Endodermal cell (in vitro differentiated cells): Measurements from ENCODE around the gene ARHGEF3. TPM values are rescaled to one million over a fixed set of nuclear protein-coding genes. Genes with fewer than 3 reads are reported as not detected.

Experiments
- DNase-seq: peaks from one replicate; pipeline ENCODE4 v3.0.0-alpha.2; 2017
- H3K27ac ChIP-seq: 2 replicates; pipeline ENCODE4 v1.5.1; 2013; ENCODE audit warnings: mild to moderate bottlenecking, low read depth, low read length, moderate library complexity
- H3K27me3 ChIP-seq: 2 replicates; pipeline ENCODE4 v1.6.1; 2013; ENCODE audit warnings: mild to moderate bottlenecking, low read length, moderate library complexity; ENCODE audit not compliant: insufficient read depth, control insufficient read depth, poor library complexity, severe bottlenecking
- H3K36me3 ChIP-seq: 2 replicates; pipeline ENCODE4 v1.7.0; 2013; ENCODE audit warnings: mild to moderate bottlenecking, low read length, moderate library complexity; ENCODE audit not compliant: control insufficient read depth, insufficient read depth
- H3K4me1 ChIP-seq: one replicate; pipeline ENCODE4 v1.7.0; 2013; ENCODE audit warnings: low read length; ENCODE audit not compliant: control insufficient read depth, insufficient read depth
- H3K4me3 ChIP-seq: 2 replicates; pipeline ENCODE4 v1.5.1; 2013; ENCODE audit warnings: mild to moderate bottlenecking, low read length, moderate library complexity
- H3K9ac ChIP-seq: 2 replicates; pipeline ENCODE4 v1.6.1; 2013; ENCODE audit warnings: mild to moderate bottlenecking, low read length, moderate library complexity; ENCODE audit not compliant: poor library complexity, severe bottlenecking; ENCODE audit errors: extremely low read depth
- H3K9me3 ChIP-seq: 2 replicates; pipeline ENCODE4 v1.6.1; 2013; ENCODE audit warnings: mild to moderate bottlenecking, low read length, moderate library complexity; ENCODE audit not compliant: control insufficient read depth
- H3K27ac Mint-ChIP-seq: 2 replicates; pipeline ENCODE4 v1.8.0; 2020; ENCODE audit warnings: mixed read lengths
- H3K27me3 Mint-ChIP-seq: 2 replicates; pipeline ENCODE4 v1.8.0; 2021; ENCODE audit warnings: mild to moderate bottlenecking, mixed read lengths; ENCODE audit not compliant: insufficient read depth
- H3K36me3 Mint-ChIP-seq: 2 replicates; pipeline ENCODE4 v1.8.0; 2020; ENCODE audit warnings: low read depth, mixed read lengths
- H3K4me1 Mint-ChIP-seq: 2 replicates; pipeline ENCODE4 v1.8.0; 2020; ENCODE audit warnings: mixed read lengths
- H3K4me3 Mint-ChIP-seq: 2 replicates; pipeline ENCODE4 v1.8.0; 2020; ENCODE audit warnings: mild to moderate bottlenecking, moderate library complexity, mixed read lengths
- H3K9me3 Mint-ChIP-seq: 2 replicates; pipeline ENCODE4 v1.8.0; 2020; ENCODE audit warnings: mild to moderate bottlenecking, mixed read lengths
- CTCF ChIP-seq: fragments of 200-600 bp; sonication (generic); conservative IDR thresholded peaks from 2 replicates; pipeline ENCODE4 v1.5.0; 2021; ENCODE audit warnings: antibody characterized with exemption, mild to moderate bottlenecking
- WGBS, 2 experiments: methylation state at CpG; one replicate each; pipeline versions ENCODE4 v1.1.5 to v1.1.7; 2013; ENCODE audit warnings: missing lambda C conversion rate in 2 of 2, mixed read lengths in 1 of 2; ENCODE audit not compliant: insufficient coverage in 1 of 2, insufficient read length in 1 of 2; 5-methylcytosine and 5-hydroxymethylcytosine counted together
- total RNA-seq, 2 donors: library from RNA; stranded (reverse); fragmentation: NEBNext Ultra II Directional in 1 of 2; extraction: Animal tissue kit (Norgen Biotek cat#: 25700) in 1 of 2; gene quantifications; 2 replicates in 1 of 2; 3 replicates in 1 of 2; pipeline ENCODE4 v1.2.1, GENCODE V29; 2021

Gene ARHGEF3
- total RNA-seq, 2 donors from 2014 or later, result 12.7 to 14.1 TPM

- DNase-seq, result peak; percentile 89
- peaks cover 29% of the 10 kb centered on the region for H3K4me1 Mint-ChIP-seq
- Histone ChIP-seq H3K4me1 (no peaks in the 10 kb centered on the region), H3K27ac (peak overlapping the region; percentile 97), H3K27me3 (no peaks in the 10 kb centered on the region), H3K36me3 (peaks cover 21% of the 10 kb centered on the region), H3K9ac (peak overlapping the region; percentile 95), H3K4me3 (peak overlapping the region; percentile 97), H3K9me3 (peaks cover 9% of the 10 kb centered on the region)
- no peak for TF ChIP-seq CTCF
- peaks cover 51% of the 10 kb centered on the region for H3K36me3 Mint-ChIP-seq
- WGBS, 2 experiments, result 1 to 4% methylated on average over 5 to 9 of the region's 10 CpGs
- H3K9me3 Mint-ChIP-seq, result peaks cover 13% of the 10 kb centered on the region
- peak overlapping the region; percentile 90 for H3K4me3 Mint-ChIP-seq
- peak overlapping the region; percentile 98 for H3K27ac Mint-ChIP-seq
- peaks cover 14% of the 10 kb centered on the region for H3K27me3 Mint-ChIP-seq
These were observed 119.7 kb downstream of the ARHGEF3 start for GRCh38 chr3:56681984-56682461.

GRCh38 chr3:56680054-56680580 is 121.6 kb downstream of the ARHGEF3 start:
- peak overlapping the region; percentile 97 for H3K4me3 ChIP-seq
- TF ChIP-seq CTCF, result no peak

More at GRCh38 chr3:56680054-56680580, 121.6 kb downstream of the ARHGEF3 start:
- Histone ChIP-seq H3K9ac (no peak overlapping the region), H3K9me3 (peaks cover 9% of the 10 kb centered on the region), H3K36me3 (peaks cover 37% of the 10 kb centered on the region), H3K27ac (no peak overlapping the region), H3K27me3 (no peaks in the 10 kb centered on the region), H3K4me1 (no peaks in the 10 kb centered on the region)
- H3K4me3 Mint-ChIP-seq, result peak overlapping the region; percentile 90
- H3K9me3 Mint-ChIP-seq, result peaks cover 13% of the 10 kb centered on the region
- H3K27me3 Mint-ChIP-seq, result peaks cover 13% of the 10 kb centered on the region
- H3K4me1 Mint-ChIP-seq, result peaks cover 30% of the 10 kb centered on the region
- DNase-seq, result no peak
- no peak overlapping the region for H3K27ac Mint-ChIP-seq
- peaks cover 63% of the 10 kb centered on the region for H3K36me3 Mint-ChIP-seq

Other genes with a start within 250 kb of the ARHGEF3 start
- gene CCDC66, start 244.8 kb downstream of the ARHGEF3 start, total RNA-seq, result 10 to 100 TPM; 32.1 to 36.4 TPM
- 10 to 100 TPM; 62.5 to 94.2 TPM for gene TASOR, start 118.7 kb downstream of the ARHGEF3 start, total RNA-seq